KOPT-K1 (cell line): ENCODE measurements around the gene MYT1.
"Not testable (repeated sequence)": the region's sequence is repeated elsewhere in the genome, so short reads cannot be mapped to it uniquely, and the experiment has no call there.

Experiments used
- H3K27ac ChIP-seq: fragments of 200-600 bp; sonication (generic); 2 replicates; pipeline ENCODE4 v1.5.1; 2016; ENCODE audit warnings: antibody characterized with exemption, mild to moderate bottlenecking, low read depth, low read length; ENCODE audit not compliant: poor library complexity, severe bottlenecking
- H3K36me3 ChIP-seq: fragments of 200-600 bp; sonication (generic); 2 replicates; pipeline ENCODE4 v1.5.1; 2017; ENCODE audit warnings: antibody characterized with exemption, mild to moderate bottlenecking, low read length, moderate library complexity; ENCODE audit not compliant: insufficient read depth
- H3K9me3 ChIP-seq: fragments of 200-600 bp; sonication (generic); 2 replicates; pipeline ENCODE4 v1.5.1; 2017; ENCODE audit warnings: antibody characterized with exemption, low read length, mild to moderate bottlenecking; ENCODE audit not compliant: insufficient read depth, poor library complexity, severe bottlenecking

The MYT1 gene

DNA sequence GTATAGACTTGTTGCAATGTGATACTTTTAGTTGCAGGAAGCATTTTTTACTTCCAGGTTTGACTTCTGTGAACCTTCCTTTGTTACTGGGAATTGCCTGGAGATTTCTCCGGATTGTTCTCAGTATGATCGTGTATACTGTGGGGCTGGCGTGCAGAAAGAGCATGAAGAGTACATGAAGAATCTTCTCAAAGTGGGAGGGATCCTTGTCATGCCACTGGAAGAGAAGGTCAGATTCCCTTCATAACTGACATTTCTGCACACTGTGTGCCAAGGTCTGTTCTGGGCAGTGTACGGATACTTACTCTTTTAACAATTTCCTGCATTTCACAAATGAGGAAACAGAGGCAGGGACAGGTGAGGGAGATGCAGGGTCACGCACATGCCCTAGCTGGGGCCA lies 100.9 kb downstream of the MYT1 start:
- peaks cover 40% of the 10 kb centered on the region for H3K36me3 ChIP-seq

DNA sequence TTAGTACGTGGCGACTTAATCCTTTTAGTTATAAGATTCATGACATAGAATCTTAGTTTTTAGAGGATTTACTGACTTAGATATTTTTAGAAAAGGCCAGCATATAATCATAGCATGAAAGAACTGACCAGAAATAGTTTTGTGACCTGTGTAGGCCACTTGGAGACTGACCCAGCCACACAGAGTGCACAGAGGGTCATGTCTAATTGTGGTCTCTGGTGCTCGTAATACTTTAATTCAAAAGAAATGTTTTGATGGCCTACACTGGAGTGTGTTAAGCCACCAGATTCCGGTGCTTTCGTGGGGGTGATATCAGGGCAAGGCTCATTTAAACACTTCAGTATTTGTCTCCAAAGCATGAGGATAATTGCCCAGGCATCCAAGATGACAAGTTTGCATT lies 102.7 kb downstream of the MYT1 start:
- no peaks in the 10 kb centered on the region for H3K9me3 ChIP-seq
- H3K27ac ChIP-seq = no peak overlapping the region
- peaks cover 34% of the 10 kb centered on the region for H3K36me3 ChIP-seq

More for the DNA sequence above, 100.9 kb downstream of the MYT1 start:
- no peaks in the 10 kb centered on the region for H3K9me3 ChIP-seq
- H3K27ac ChIP-seq = no peak overlapping the region

GRCh38 chr20:64268174-64268573 lies 103.9 kb downstream of the MYT1 start:
- H3K36me3 ChIP-seq = peaks cover 34% of the 10 kb centered on the region
- no peak overlapping the region for H3K27ac ChIP-seq
- H3K9me3 ChIP-seq = no peaks in the 10 kb centered on the region

- Histone ChIP-seq H3K9me3 (no peaks in the 10 kb centered on the region), H3K27ac (no peak overlapping the region), H3K36me3 (peaks cover 46% of the 10 kb centered on the region)
Observed at GRCh38 chr20:64269604-64270411, 105.6 kb downstream of the MYT1 start.

DNA sequence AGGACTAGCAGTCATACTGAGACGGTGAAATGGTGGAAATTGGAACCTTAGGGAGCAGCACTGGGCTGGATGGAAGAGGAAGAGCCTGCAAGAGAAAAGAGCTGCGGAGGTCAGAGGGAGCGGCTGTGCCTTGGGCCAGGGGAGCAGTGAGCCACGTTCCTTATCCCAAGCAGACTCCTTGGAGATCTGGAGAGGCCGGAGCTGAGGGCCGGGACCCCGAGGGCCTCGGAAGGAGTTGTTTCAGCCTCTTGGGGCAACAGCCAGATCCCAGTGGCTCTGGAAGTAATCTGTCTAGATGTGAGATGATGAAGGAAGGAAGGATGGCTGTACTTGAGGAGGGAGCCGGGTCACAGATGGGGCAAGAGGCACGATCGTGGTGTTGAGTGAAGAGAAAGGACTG lies 107.4 kb downstream of the MYT1 start:
- H3K9me3 ChIP-seq = no peaks in the 10 kb centered on the region
- H3K36me3 ChIP-seq = peaks cover 36% of the 10 kb centered on the region
- no peak overlapping the region for H3K27ac ChIP-seq

GRCh38 chr20:64273109-64273508 lies 108.9 kb downstream of the MYT1 start:
- Histone ChIP-seq H3K36me3 (peaks cover 29% of the 10 kb centered on the region), H3K27ac (no peak overlapping the region), H3K9me3 (no peaks in the 10 kb centered on the region)

DNA sequence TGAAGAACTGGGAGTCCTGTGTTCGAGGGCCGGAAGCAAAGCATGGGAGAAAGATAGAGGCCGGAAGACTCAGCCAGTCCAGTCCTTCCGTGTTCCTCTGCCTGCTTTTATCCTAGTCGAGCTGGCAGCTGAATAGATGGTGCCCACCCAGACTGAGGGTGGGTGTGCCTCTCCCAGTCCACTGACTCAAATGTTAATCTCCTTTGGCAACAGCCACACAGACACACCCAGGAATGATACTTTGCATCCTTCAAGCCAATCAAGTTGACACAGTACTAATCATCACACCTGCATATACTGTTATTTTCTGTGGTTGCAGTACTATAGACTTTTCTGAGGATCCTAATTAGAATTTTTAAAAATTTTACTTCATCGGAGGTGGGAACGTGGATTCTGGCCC lies 112.6 kb downstream of the MYT1 start:
- H3K27ac ChIP-seq = no peak overlapping the region
- H3K36me3 ChIP-seq = peaks cover 17% of the 10 kb centered on the region
- H3K9me3 ChIP-seq = no peaks in the 10 kb centered on the region

DNA sequence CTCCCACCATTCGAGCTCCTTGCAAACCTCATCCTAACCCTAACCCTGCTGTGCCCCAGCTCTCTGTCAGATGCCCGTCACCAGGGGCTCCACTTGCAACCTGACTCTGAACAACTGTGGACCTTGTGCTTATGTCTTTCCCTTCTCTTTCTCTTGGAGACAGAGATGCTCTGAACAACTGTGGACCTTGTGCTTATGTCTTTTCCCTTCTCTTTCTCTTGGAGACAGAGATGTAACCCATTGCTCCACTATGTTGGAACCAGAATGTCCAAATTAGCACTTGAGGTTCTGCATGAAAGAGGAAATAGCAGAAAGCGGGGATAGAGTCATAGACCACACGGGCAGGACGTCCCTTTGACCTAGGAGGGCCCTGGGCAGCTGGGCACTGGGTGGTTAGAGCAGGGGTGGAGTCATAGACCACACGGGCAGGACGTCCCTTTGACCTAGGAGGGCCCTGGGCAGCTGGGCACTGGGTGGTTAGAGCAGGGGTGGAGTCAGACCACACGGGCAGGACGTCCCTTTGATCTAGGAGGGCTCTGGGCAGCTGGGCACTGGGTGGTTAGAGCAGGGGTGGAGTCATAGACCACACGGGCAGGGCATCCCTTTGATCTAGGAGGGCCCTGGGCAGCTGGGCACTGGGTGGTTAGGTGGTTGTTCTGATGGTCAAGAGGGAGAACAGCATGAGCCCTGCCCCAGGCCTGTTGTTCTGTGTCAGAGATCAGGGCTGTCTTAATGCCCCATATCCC lies 113.5 kb downstream of the MYT1 start:
- peaks cover 17% of the 10 kb centered on the region for H3K36me3 ChIP-seq
- no peaks in the 10 kb centered on the region for H3K9me3 ChIP-seq
- H3K27ac ChIP-seq = no peak overlapping the region

DNA sequence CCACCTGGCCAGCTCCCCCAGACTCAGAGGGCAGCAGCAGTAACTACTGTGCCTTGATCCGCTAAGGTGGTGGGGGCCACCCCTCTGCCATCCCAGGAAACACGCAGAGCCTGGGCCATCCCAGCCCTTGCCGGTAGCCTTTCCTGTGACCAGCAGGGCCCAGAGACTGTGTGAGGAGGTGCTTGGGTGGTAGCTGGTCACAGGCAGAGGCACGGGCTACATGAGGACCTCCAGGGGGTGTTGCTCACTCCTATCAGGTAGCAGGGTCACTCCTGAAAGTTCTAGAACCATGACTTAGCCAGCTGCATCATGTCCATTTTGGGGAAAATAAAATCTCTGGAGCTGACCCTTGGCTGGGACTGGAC lies 114.0 kb downstream of the MYT1 start:
- H3K36me3 ChIP-seq = peaks cover 12% of the 10 kb centered on the region
- H3K27ac ChIP-seq = no peak overlapping the region
- H3K9me3 ChIP-seq = no peaks in the 10 kb centered on the region

DNA sequence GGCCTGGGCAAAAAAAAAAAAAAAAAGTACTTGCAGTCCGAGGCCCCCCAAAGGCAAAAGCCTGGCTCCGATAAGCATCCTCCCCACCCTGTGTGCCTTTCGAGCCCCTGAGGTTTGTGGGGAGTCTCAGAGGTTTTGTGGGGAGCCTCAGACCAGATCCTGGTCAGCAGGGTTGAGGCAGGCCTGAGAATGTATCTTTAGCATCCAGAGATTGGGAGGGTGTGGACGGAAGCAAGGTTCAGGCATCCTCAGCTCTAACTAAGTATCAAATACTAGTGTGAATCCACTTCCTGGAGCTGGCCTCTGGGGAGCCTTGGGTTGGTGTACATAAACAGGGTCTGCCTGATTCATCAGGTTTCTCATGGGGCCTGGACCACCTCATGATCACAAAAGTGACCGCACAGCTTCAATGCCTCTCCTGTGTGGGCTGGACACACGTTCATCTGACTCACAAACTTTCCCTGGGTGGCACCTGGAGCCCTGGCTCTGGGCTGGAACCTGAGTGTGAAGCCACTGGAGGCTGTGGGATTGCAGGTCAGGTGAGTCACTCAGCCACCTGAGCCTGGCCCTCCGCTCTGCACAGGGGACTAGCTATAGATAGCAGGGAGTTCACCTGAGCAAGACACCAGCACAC lies 115.7 kb downstream of the MYT1 start:
- H3K9me3 ChIP-seq = no peaks in the 10 kb centered on the region
- no peaks in the 10 kb centered on the region; the same call in 1 of the 2 replicates for H3K36me3 ChIP-seq
- no peak overlapping the region for H3K27ac ChIP-seq

DNA sequence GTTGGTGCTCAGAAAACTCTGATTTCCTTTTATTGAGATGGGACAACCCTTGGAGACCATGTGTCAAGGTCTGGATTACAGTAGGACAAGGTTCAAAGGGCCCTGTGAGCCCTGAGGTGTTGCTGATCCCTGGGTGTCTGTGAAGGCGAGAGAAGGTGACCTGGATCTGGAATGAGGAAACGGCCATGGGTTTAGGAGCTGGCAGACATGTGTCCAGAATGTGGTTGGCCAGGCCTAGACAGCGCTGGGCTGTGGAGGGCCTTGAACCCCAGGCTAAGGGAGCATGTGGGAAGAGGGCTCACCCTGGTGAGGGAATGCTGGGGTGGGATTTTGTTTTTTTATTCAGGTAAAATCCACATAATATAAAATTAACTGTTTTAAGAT lies 116.2 kb downstream of the MYT1 start:
- Histone ChIP-seq H3K27ac (no peak overlapping the region), H3K36me3 (no peaks in the 10 kb centered on the region; the same call in 1 of the 2 replicates), H3K9me3 (peaks cover 2% of the 10 kb centered on the region)

DNA sequence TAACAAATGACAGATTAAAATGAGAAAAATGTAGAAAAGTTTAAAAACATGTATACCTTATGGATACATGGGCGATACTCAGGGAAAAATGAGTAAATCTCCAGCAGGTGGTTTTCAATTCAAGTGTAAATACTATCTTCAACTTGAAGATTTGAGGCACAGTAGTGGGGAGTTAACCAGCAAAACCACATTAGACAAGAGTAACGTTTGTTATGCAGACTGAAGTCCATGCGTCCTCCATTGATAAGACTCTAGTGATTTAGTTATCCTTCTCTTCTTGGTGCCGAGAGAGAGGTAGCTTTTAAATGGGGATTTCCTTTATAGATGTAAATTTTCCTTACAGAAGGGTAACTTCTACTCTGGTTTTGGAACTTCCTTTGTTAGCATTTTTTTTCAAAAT lies 119.4 kb downstream of the MYT1 start:
- peaks cover 22% of the 10 kb centered on the region for H3K9me3 ChIP-seq
- H3K36me3 ChIP-seq = no peaks in the 10 kb centered on the region

DNA sequence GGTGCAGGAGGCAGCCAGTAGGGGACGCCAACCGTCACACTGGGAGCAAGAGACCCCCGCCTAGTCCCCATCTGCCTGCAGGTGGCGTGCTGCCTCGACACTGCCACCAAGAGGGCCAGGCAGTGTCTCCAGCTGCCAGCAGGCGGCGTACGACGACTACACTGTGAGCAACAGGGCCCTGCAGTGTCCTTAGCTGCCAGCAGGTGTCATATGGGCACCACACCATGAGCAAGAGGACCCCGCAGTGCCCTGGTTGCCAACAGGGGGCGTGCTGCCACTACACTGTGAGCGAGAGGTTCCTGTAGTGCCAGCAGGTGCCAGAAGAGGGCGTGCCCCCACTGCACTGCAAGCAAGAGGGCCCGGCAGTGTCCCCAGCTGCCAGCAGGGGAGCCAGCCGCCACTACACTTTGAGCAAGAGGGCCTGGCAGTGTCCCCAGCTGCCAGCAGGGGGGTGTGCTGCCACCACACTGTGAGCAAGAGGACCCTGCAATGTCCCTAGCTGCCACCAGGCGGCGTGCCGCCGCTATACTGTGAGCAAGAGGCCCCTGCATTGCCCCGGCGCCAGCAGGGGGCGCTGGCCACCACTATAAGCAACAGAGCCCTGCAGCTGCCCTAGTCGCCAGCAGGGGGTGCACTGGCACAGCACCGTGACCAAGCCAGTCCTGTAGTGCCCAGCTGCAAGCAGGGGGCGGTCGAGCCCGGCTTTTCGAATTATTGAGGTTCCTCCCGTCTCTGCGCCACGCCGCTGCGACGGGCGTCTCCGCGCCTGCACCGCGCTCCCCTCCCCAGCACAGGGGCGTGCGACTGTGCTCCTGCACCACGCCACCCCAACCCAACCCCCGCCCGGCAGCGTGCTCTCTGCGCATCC lies 121.6 kb downstream of the MYT1 start:
- not testable (repeated sequence) for H3K27ac ChIP-seq, H3K36me3 ChIP-seq
- H3K9me3 ChIP-seq = peaks cover 22% of the 10 kb centered on the region

More for the DNA sequence above, 119.4 kb downstream of the MYT1 start:
- no peak overlapping the region for H3K27ac ChIP-seq

DNA sequence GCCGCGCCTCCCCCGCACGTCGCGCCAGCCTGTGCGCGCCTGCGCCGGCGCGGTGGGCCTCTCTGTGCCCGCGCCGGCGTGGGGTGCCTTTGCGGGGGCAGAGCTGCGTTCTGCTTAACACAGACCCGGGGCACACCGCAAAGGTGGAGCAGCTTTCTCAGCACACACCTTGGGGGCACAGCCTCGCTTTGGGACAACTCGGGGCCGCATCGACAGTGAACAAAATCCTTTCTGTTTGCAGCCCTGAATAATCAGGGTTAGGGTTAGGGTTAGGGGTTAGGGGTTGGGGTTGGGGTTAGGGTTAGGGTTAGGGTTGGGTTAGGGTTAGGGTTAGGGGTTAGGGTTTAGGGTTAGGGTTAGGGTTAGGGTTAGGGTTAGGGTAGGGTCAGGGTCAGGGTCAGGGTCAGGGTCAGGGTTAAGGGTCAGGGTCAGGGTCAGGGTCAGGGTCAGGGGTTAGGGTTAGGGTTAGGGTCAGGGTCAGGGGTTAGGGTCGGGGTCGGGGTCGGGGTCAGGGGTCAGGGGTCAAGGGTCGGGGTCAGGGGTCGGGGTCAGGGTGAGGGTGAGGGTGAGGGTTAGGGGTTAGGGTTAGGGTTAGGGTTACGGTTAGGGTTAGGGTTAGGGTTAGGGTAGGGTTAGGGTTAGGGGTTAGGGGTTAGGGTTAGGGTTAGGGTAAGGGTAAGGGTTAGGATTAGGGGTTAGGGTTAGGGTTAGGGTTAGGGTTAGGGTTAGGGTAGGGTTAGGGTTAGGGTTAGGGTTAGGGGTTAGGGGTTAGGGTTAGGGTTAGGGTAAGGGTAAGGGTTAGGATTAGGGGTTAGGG lies 122.4 kb downstream of the MYT1 start:
- not testable (repeated sequence) for H3K27ac ChIP-seq, H3K36me3 ChIP-seq
- peaks cover 22% of the 10 kb centered on the region for H3K9me3 ChIP-seq
